ENCODE measurements around the gene APOBEC3F. TPM values are rescaled to one million over a fixed set of nuclear protein-coding genes. Genes with fewer than 3 reads are reported as not detected.
"Not testable (repeated sequence)": the region's sequence is repeated elsewhere in the genome, so short reads cannot be mapped to it uniquely, and the experiment has no call there.

The APOBEC3F gene
- total and polyA plus RNA-seq, 2 experiments from 2014 or later, result 6.2 to 10.1 TPM

- Histone ChIP-seq H3F3A (ENCODE audit: insufficient read depth) (no peaks in the 10 kb centered on the region), H4K20me1 (ENCODE audit: insufficient read depth) (no peaks in the 10 kb centered on the region), H3K79me2 (ENCODE audit: insufficient read depth) (peaks cover 23% of the 10 kb centered on the region), H3K4me2 (ENCODE audit: unreplicated experiment) (no peak overlapping the region), H3K4me1 (ENCODE audit: insufficient read depth) (no peaks in the 10 kb centered on the region), H3K9me3 (ENCODE audit: low read depth) (no peaks in the 10 kb centered on the region), H3K9ac (no peak overlapping the region), H3K36me3 (ENCODE audit: low read depth) (no peaks in the 10 kb centered on the region), H3K27ac (no peak overlapping the region), H2AFZ (no peak overlapping the region), H3K9me2 (ENCODE audit: insufficient read depth) (no peaks in the 10 kb centered on the region), H3K27me3 (replicated peaks; ENCODE audit: insufficient read depth) (no peaks in the 10 kb centered on the region), H3K4me3 (no peak overlapping the region)
- 78 to 81% methylated on average over 27 to 29 of the region's 29 CpGs for WGBS, 2 experiments (ENCODE audit: low coverage in 1 of 2, low lambda C conversion rate in 2 of 2, missing lambda C conversion rate in 2 of 2)
- no peak for TF ChIP-seq EZH2phosphoT487 (IDR thresholded peaks at IDR 0.05; ENCODE audit: insufficient read depth, low read depth)
- TF ChIP-seq EZH2 (IDR thresholded peaks at IDR 0.05; ENCODE audit: insufficient read depth, poor library complexity, severe bottlenecking), result no peak
- in situ Hi-C loops (cut with MboI), result loop anchor here (10.0 to 25.0 kb wide), 2 partner anchors 112 to 299 kb away; partner anchors contain the start of gene RPL3
- DNase-seq, result no peak
Observed at GRCh38 chr22:39012533-39013511, 27.8 kb upstream of the APOBEC3F start.

GRCh38 chr22:39013561-39013941 is 27.1 kb upstream of the APOBEC3F start:
- H3K9me2 ChIP-seq (ENCODE audit: insufficient read depth); DNase-seq; H3K27ac ChIP-seq; H3K9me3 ChIP-seq (ENCODE audit: low read depth); H3K27me3 ChIP-seq (replicated peaks; ENCODE audit: insufficient read depth); H4K20me1 ChIP-seq (ENCODE audit: insufficient read depth); H3K4me1 ChIP-seq (ENCODE audit: insufficient read depth); H3K36me3 ChIP-seq (ENCODE audit: low read depth); H3F3A ChIP-seq (ENCODE audit: insufficient read depth): not testable (repeated sequence)
- in situ Hi-C loops (cut with MboI), result loop anchor here (10.0 to 25.0 kb wide), 2 partner anchors 111 to 299 kb away; partner anchors contain the start of gene RPL3
- 75 to 80% methylated on average over 6 of the region's 6 CpGs for WGBS, 2 experiments (ENCODE audit: low coverage in 1 of 2, low lambda C conversion rate in 2 of 2, missing lambda C conversion rate in 2 of 2)
- peak overlapping the region; percentile 80 for H2AFZ ChIP-seq
- H3K4me3 ChIP-seq, result peak overlapping the region; percentile 83
- H3K9ac ChIP-seq, result peak overlapping the region; percentile 83
- peaks cover 23% of the 10 kb centered on the region for H3K79me2 ChIP-seq (ENCODE audit: insufficient read depth)
- H3K4me2 ChIP-seq (ENCODE audit: unreplicated experiment), result peak overlapping the region; percentile 97

- H3K79me2 ChIP-seq (ENCODE audit: insufficient read depth), result peaks cover 23% of the 10 kb centered on the region
- H3K36me3 ChIP-seq (ENCODE audit: low read depth), result no peaks in the 10 kb centered on the region
- H2AFZ ChIP-seq, result peak within 1 kb of the TSS; percentile 80
- WGBS, 2 experiments (ENCODE audit: low coverage in 1 of 2, low lambda C conversion rate in 2 of 2, missing lambda C conversion rate in 2 of 2), result 1 to 4% methylated on average over 15 to 17 of the region's 18 CpGs
- peak; percentile 92 for DNase-seq
- in situ Hi-C loops (cut with MboI), result loop anchor here (10.0 to 25.0 kb wide), 2 partner anchors 111 to 298 kb away; partner anchors contain the start of gene RPL3
- no peaks in the 10 kb centered on the region for H3K4me1 ChIP-seq (ENCODE audit: insufficient read depth)
- H4K20me1 ChIP-seq (ENCODE audit: insufficient read depth), result no peaks in the 10 kb centered on the region
- H3K27ac ChIP-seq, result peak within 1 kb of the TSS; percentile 57
- H3K9me2 ChIP-seq (ENCODE audit: insufficient read depth), result no peaks in the 10 kb centered on the region
- H3K4me2 ChIP-seq (ENCODE audit: unreplicated experiment), result peak within 1 kb of the TSS; percentile 97
- TF ChIP-seq EZH2 (IDR thresholded peaks at IDR 0.05; ENCODE audit: insufficient read depth, poor library complexity, severe bottlenecking) (no peak), EZH2phosphoT487 (IDR thresholded peaks at IDR 0.05; ENCODE audit: insufficient read depth, low read depth) (no peak)
- no peaks in the 10 kb centered on the region for H3K9me3 ChIP-seq (ENCODE audit: low read depth)
- H3F3A ChIP-seq (ENCODE audit: insufficient read depth), result peaks cover 5% of the 10 kb centered on the region; the same call in 1 of the 2 replicates
- H3K4me3 ChIP-seq, result peak within 1 kb of the TSS; percentile 83
- peak within 1 kb of the TSS; percentile 83 for H3K9ac ChIP-seq
- no peaks in the 10 kb centered on the region for H3K27me3 ChIP-seq (replicated peaks; ENCODE audit: insufficient read depth)
Observed at GRCh38 chr22:39013942-39014722, 26.5 kb upstream of the APOBEC3F start, which contains the start of gene APOBEC3C. Gene APOBEC3C, plus strand, starts transcription at chr22:39014257. Its CDS starts 106 bp downstream, at chr22:39014363.

GRCh38 chr22:39014723-39015121 is 25.9 kb upstream of the APOBEC3F start:
- peak overlapping the region; percentile 57 for H3K27ac ChIP-seq
- peak overlapping the region; percentile 83 for H3K9ac ChIP-seq
- H2AFZ ChIP-seq, result peak overlapping the region; percentile 80
- H3F3A ChIP-seq (ENCODE audit: insufficient read depth); H3K9me2 ChIP-seq (ENCODE audit: insufficient read depth); H3K36me3 ChIP-seq (ENCODE audit: low read depth); H3K4me1 ChIP-seq (ENCODE audit: insufficient read depth); H3K9me3 ChIP-seq (ENCODE audit: low read depth); H3K27me3 ChIP-seq (replicated peaks; ENCODE audit: insufficient read depth); H4K20me1 ChIP-seq (ENCODE audit: insufficient read depth): not testable (repeated sequence)
- 31 to 33% methylated on average over 6 of the region's 6 CpGs for WGBS, 2 experiments (ENCODE audit: low coverage in 1 of 2, low lambda C conversion rate in 2 of 2, missing lambda C conversion rate in 2 of 2)
- H3K4me2 ChIP-seq (ENCODE audit: unreplicated experiment), result peak overlapping the region; percentile 97
- H3K4me3 ChIP-seq, result peak overlapping the region; percentile 83
- peaks cover 23% of the 10 kb centered on the region for H3K79me2 ChIP-seq (ENCODE audit: insufficient read depth)
- in situ Hi-C loops (cut with MboI), result loop anchor here (10.0 to 25.0 kb wide), 2 partner anchors 110 to 298 kb away; partner anchors contain the start of gene RPL3
- peak; percentile 41 for DNase-seq

Data from GM23248 (cell line).